Measurements from ENCODE around the gene PDE10A. TPM values are rescaled to one million over a fixed set of nuclear protein-coding genes. Genes with fewer than 3 reads are reported as not detected.

PDE10A gene
- total and polyA plus RNA-seq, 9 donors: 5.9 to 344 (median 88.7) TPM

- DNase-seq: peak; percentile 26 to 67 (median 35)
- no peak overlapping the region for H3K27ac ChIP-seq
- no peaks in the 10 kb centered on the region for H3K36me3 ChIP-seq
- H3K9me3 ChIP-seq: no peaks in the 10 kb centered on the region
- H3K4me1 ChIP-seq (ENCODE audit: insufficient read depth): peaks cover 2% of the 10 kb centered on the region
- no peak for TF ChIP-seq POLR2A (IDR thresholded peaks at IDR 0.05)
- no peaks in the 10 kb centered on the region for H3K27me3 ChIP-seq
- no peak overlapping the region for H3K4me3 ChIP-seq
- intact Hi-C loops (cut with DNase I): no loop called here
- WGBS, 3 donors: 14 to 24% (median 20%) methylated on average over 5 of the region's 5 CpGs
These were observed 89.4 kb downstream of the PDE10A start for GRCh38 chr6:165573671-165574070.

GRCh38 chr6:165571721-165572132, 91.3 kb downstream of the PDE10A start:
- Histone ChIP-seq H3K4me1 (ENCODE audit: insufficient read depth) (peaks cover 2% of the 10 kb centered on the region), H3K27ac (no peak overlapping the region), H3K9me3 (no peaks in the 10 kb centered on the region), H3K27me3 (no peaks in the 10 kb centered on the region), H3K36me3 (no peaks in the 10 kb centered on the region), H3K4me3 (no peak overlapping the region)
- intact Hi-C loops (cut with DNase I): no loop called here
- DNase-seq: no peak
- TF ChIP-seq POLR2A (IDR thresholded peaks at IDR 0.05): no peak
- 93 to 94% (median 93%) methylated on average over 3 of the region's 3 CpGs for WGBS, 3 donors

- intact Hi-C loops (cut with DNase I): no loop called here
- 97 to 99% (median 99%) methylated on average over 2 of the region's 2 CpGs for WGBS, 3 donors
These were observed 91.9 kb downstream of the PDE10A start for GRCh38 chr6:165571068-165571682.

GRCh38 chr6:165568326-165568725, 94.7 kb downstream of the PDE10A start:
- Histone ChIP-seq H3K27ac (no peak overlapping the region), H3K27me3 (no peaks in the 10 kb centered on the region), H3K4me3 (no peak overlapping the region), H3K4me1 (ENCODE audit: insufficient read depth) (no peaks in the 10 kb centered on the region), H3K36me3 (no peaks in the 10 kb centered on the region), H3K9me3 (no peaks in the 10 kb centered on the region)
- 72 to 79% (median 76%) methylated on average over 2 of the region's 2 CpGs for WGBS, 3 donors
- no peak for DNase-seq
- intact Hi-C loops (cut with DNase I): no loop called here
- TF ChIP-seq POLR2A (IDR thresholded peaks at IDR 0.05) (no peak), EP300 (IDR thresholded peaks at IDR 0.05) (no peak)

More at GRCh38 chr6:165571068-165571682, 91.9 kb downstream of the PDE10A start:
- TF ChIP-seq POLR2A (IDR thresholded peaks at IDR 0.05): no peak
- no peak overlapping the region for H3K27ac ChIP-seq
- no peaks in the 10 kb centered on the region for H3K27me3 ChIP-seq
- H3K9me3 ChIP-seq: no peaks in the 10 kb centered on the region
- peaks cover 2% of the 10 kb centered on the region for H3K4me1 ChIP-seq (ENCODE audit: insufficient read depth)
- DNase-seq: no peak
- no peak overlapping the region for H3K4me3 ChIP-seq
- H3K36me3 ChIP-seq: no peaks in the 10 kb centered on the region

- no peak for TF ChIP-seq EP300 (IDR thresholded peaks at IDR 0.05)
- no peak for TF ChIP-seq POLR2A (IDR thresholded peaks at IDR 0.05)
- no peak for TF ChIP-seq CTCF (IDR thresholded peaks at IDR 0.05)
- Histone ChIP-seq H3K4me1 (ENCODE audit: insufficient read depth) (no peaks in the 10 kb centered on the region), H3K27ac (no peak overlapping the region), H3K4me3 (no peak overlapping the region), H3K27me3 (no peaks in the 10 kb centered on the region), H3K9me3 (no peaks in the 10 kb centered on the region), H3K36me3 (no peaks in the 10 kb centered on the region)
- 95 to 96% (median 96%) methylated on average over 5 of the region's 5 CpGs for WGBS, 3 donors
- DNase-seq: no peak
- intact Hi-C loops (cut with DNase I): no loop called here
These were observed 96.8 kb downstream of the PDE10A start for GRCh38 chr6:165566088-165566828.

GRCh38 chr6:165562421-165563090, 100.5 kb downstream of the PDE10A start:
- Histone ChIP-seq H3K27ac (no peak overlapping the region), H3K36me3 (no peaks in the 10 kb centered on the region), H3K4me3 (no peak overlapping the region), H3K27me3 (no peaks in the 10 kb centered on the region), H3K9me3 (no peaks in the 10 kb centered on the region), H3K4me1 (ENCODE audit: insufficient read depth) (no peaks in the 10 kb centered on the region)
- no peak for TF ChIP-seq CTCF (IDR thresholded peaks at IDR 0.05)
- TF ChIP-seq EP300 (IDR thresholded peaks at IDR 0.05): no peak
- no peak for TF ChIP-seq POLR2A (IDR thresholded peaks at IDR 0.05)
- intact Hi-C loops (cut with DNase I): no loop called here
- WGBS, 3 donors: 85 to 88% (median 86%) methylated on average over 7 of the region's 7 CpGs
- no peak for DNase-seq

All from ovary (tissue), 9 donors.